Loucy (cell line): ENCODE data around the gene CDK19.

Source experiments
- H2AFZ ChIP-seq: fragments of 200-600 bp; sonication (generic); 2 replicates; pipeline ENCODE4 v1.6.0; 2016; ENCODE audit warnings: antibody characterized with exemption, mild to moderate bottlenecking, low read length, moderate library complexity
- H3F3A ChIP-seq: fragments of 200-600 bp; 2 replicates; pipeline ENCODE4 v1.6.0; 2016; ENCODE audit warnings: antibody characterized with exemption, low read depth, mild to moderate bottlenecking
- H3K27me3 ChIP-seq: fragments of 200-600 bp; sonication (generic); 2 replicates; pipeline ENCODE4 v1.6.1; 2014; ENCODE audit warnings: low read length, mild to moderate bottlenecking; ENCODE audit not compliant: insufficient read depth, poor library complexity, severe bottlenecking
- H3K36me3 ChIP-seq: fragments of 200-600 bp; sonication (generic); 2 replicates; pipeline ENCODE4 v1.6.1; 2016; ENCODE audit warnings: low read length; ENCODE audit not compliant: insufficient read depth
- H3K4me1 ChIP-seq: fragments of 200-600 bp; sonication (generic); 2 replicates; pipeline ENCODE4 v1.5.1; 2014; ENCODE audit warnings: low read length, mild to moderate bottlenecking; ENCODE audit not compliant: insufficient read depth, poor library complexity, severe bottlenecking
- H3K4me2 ChIP-seq: fragments of 200-600 bp; sonication (generic); 2 replicates; pipeline ENCODE4 v1.6.0; 2014; ENCODE audit warnings: antibody characterized with exemption, low read length, low read depth, mild to moderate bottlenecking; ENCODE audit not compliant: poor library complexity, severe bottlenecking
- H3K4me3 ChIP-seq: fragments of 200-600 bp; sonication (generic); 2 replicates; pipeline ENCODE4 v1.5.1; 2014; ENCODE audit warnings: low read length, mild to moderate bottlenecking, mixed read lengths; ENCODE audit not compliant: poor library complexity, severe bottlenecking
- H3K79me2 ChIP-seq: fragments of 200-600 bp; sonication (generic); 2 replicates; pipeline ENCODE4 v1.6.1; 2014; ENCODE audit warnings: low read length; ENCODE audit not compliant: insufficient read depth
- H3K9ac ChIP-seq: fragments of 200-600 bp; sonication (generic); 2 replicates; pipeline ENCODE4 v1.6.0; 2014; ENCODE audit warnings: mild to moderate bottlenecking, low read depth, low read length, moderate library complexity; ENCODE audit not compliant: poor library complexity, severe bottlenecking
- H3K9me2 ChIP-seq: fragments of 200-600 bp; sonication (generic); replicated peaks from 2 replicates; pipeline ENCODE4 v1.6.1; 2016; ENCODE audit warnings: low read depth, low read length, mixed read lengths
- H3K9me3 ChIP-seq: fragments of 200-600 bp; sonication (generic); 2 replicates; pipeline ENCODE4 v1.6.1; 2014; ENCODE audit warnings: mild to moderate bottlenecking, antibody characterized with exemption, low read length, low read depth; ENCODE audit not compliant: insufficient read depth
- H4K20me1 ChIP-seq: fragments of 200-600 bp; sonication (generic); 2 replicates; pipeline ENCODE4 v1.6.0; 2014; ENCODE audit warnings: antibody characterized with exemption, low read length, mild to moderate bottlenecking; ENCODE audit not compliant: insufficient read depth, poor library complexity, severe bottlenecking
- EZH2phosphoT487 ChIP-seq: fragments of 200-600 bp; IDR thresholded peaks from 2 replicates; pipeline ENCODE4 v1.6.1; 2018; ENCODE audit warnings: antibody characterized with exemption, mild to moderate bottlenecking, moderate library complexity, borderline replicate concordance
- TF ChIP-seq, protein P1 (sequence below): fragments of 200-600 bp; sonication (generic); conservative IDR thresholded peaks from 2 replicates; pipeline ENCODE4 v1.5.1; 2014; ENCODE audit warnings: mild to moderate bottlenecking, antibody characterized with exemption, low read length

CDK19 gene

DNA sequence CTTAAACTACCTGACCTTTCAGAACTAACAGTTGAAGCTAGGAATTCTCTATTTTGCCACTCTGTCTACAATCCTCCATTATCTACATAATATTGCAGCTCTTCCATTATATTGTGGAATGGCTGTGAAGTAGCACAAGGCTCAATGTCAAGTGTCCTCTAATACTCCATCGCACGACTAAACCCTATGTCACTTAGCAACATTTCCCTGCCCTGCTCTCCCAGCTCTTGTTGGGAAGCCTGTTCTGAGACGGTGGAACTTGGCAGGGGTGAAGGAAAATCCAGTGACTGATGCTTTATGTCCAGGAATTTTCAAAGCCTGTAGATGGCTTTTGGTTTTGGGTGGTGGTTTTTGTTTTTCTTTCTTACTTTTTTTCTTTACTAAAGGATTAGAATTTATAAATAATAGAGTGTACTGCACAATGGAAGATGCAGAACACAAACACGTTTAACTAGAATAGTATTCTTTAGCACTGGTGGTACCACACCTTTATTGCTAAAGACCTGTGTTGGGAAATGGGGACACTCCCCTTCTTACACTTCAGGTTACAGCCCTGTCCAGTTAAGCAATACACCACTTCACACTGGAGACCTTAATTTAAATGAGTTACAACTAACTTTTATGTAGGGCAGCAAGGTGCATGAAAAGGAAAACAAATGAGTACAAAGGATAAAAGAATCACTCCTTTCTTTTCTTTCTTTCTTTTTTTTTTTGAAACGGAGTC is 38.6 kb upstream of the CDK19 start:
- H3K9me2 ChIP-seq, result no peaks in the 10 kb centered on the region
- H2AFZ ChIP-seq, result no peak overlapping the region
- H3K4me1 ChIP-seq, result no peaks in the 10 kb centered on the region
- H3K9me3 ChIP-seq, result no peaks in the 10 kb centered on the region
- H3K27me3 ChIP-seq, result no peaks in the 10 kb centered on the region
- H3F3A ChIP-seq, result no peaks in the 10 kb centered on the region
- no peak overlapping the region for H3K4me2 ChIP-seq
- TF ChIP-seq, protein P1, sequence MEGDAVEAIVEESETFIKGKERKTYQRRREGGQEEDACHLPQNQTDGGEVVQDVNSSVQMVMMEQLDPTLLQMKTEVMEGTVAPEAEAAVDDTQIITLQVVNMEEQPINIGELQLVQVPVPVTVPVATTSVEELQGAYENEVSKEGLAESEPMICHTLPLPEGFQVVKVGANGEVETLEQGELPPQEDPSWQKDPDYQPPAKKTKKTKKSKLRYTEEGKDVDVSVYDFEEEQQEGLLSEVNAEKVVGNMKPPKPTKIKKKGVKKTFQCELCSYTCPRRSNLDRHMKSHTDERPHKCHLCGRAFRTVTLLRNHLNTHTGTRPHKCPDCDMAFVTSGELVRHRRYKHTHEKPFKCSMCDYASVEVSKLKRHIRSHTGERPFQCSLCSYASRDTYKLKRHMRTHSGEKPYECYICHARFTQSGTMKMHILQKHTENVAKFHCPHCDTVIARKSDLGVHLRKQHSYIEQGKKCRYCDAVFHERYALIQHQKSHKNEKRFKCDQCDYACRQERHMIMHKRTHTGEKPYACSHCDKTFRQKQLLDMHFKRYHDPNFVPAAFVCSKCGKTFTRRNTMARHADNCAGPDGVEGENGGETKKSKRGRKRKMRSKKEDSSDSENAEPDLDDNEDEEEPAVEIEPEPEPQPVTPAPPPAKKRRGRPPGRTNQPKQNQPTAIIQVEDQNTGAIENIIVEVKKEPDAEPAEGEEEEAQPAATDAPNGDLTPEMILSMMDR, result no peak
- TF ChIP-seq EZH2phosphoT487, result no peak
- no peak overlapping the region for H3K9ac ChIP-seq
- no peaks in the 10 kb centered on the region for H3K36me3 ChIP-seq
- no peaks in the 10 kb centered on the region for H4K20me1 ChIP-seq
- H3K79me2 ChIP-seq, result no peaks in the 10 kb centered on the region
- H3K4me3 ChIP-seq, result no peak overlapping the region

DNA sequence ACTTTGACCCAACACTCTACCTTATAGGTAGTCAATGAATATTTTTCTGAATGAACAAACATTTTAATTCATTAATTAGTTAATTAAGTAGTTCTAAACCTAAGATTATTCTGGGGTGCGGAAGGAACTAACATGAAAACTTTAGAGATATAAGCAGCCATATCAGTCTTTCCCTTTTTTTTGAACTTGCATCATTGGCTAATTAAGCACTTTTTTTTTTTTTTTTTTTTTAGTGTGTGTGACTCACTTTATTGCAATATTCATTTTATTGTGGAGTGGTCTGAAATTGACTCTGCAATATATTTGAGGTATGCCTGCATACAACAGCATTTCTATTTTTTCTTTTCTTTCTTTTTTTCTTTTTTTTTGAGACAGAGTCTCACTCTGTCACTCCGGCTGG is 37.5 kb upstream of the CDK19 start:
- Histone ChIP-seq H3K9me2 (no peaks in the 10 kb centered on the region), H3K4me1 (no peaks in the 10 kb centered on the region), H3K36me3 (no peaks in the 10 kb centered on the region), H3K4me3 (no peak overlapping the region), H4K20me1 (no peaks in the 10 kb centered on the region), H3F3A (no peaks in the 10 kb centered on the region), H3K79me2 (no peaks in the 10 kb centered on the region), H3K9ac (no peak overlapping the region), H3K27me3 (no peaks in the 10 kb centered on the region), H3K4me2 (no peak overlapping the region), H2AFZ (no peak overlapping the region), H3K9me3 (no peaks in the 10 kb centered on the region)
- no peak for TF ChIP-seq EZH2phosphoT487
- TF ChIP-seq, protein P1, result no peak

DNA sequence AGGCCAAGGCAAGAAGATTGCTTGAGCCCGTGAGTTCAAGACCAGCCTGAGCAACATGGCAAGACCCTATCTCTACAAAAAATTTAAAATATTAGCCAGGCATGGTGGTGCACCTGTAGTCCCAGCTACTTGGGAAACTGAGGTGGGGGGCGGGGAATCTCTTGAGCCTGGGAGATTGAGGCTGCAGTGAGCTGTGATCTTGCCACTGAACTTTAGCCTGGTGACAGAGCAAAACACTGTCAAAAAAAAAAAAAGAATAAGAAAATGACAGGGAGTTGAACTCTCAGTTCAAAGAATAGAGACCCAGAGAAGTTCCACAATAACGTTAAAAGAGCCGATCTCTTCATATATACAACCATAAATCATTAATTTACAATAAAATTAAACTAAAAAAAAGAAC is 34.5 kb upstream of the CDK19 start:
- H3K9ac ChIP-seq, result no peak overlapping the region
- no peaks in the 10 kb centered on the region for H3F3A ChIP-seq
- no peak overlapping the region for H3K4me2 ChIP-seq
- H3K4me3 ChIP-seq, result no peak overlapping the region
- H3K27me3 ChIP-seq, result no peaks in the 10 kb centered on the region
- no peaks in the 10 kb centered on the region for H3K9me2 ChIP-seq
- no peaks in the 10 kb centered on the region for H3K4me1 ChIP-seq
- H4K20me1 ChIP-seq, result no peaks in the 10 kb centered on the region
- H2AFZ ChIP-seq, result no peak overlapping the region
- H3K36me3 ChIP-seq, result no peaks in the 10 kb centered on the region
- H3K9me3 ChIP-seq, result no peaks in the 10 kb centered on the region
- TF ChIP-seq EZH2phosphoT487, result no peak
- TF ChIP-seq, protein P1, result no peak
- no peaks in the 10 kb centered on the region for H3K79me2 ChIP-seq
